ENCODE data around the gene CEP104.

The CEP104 gene

DNA sequence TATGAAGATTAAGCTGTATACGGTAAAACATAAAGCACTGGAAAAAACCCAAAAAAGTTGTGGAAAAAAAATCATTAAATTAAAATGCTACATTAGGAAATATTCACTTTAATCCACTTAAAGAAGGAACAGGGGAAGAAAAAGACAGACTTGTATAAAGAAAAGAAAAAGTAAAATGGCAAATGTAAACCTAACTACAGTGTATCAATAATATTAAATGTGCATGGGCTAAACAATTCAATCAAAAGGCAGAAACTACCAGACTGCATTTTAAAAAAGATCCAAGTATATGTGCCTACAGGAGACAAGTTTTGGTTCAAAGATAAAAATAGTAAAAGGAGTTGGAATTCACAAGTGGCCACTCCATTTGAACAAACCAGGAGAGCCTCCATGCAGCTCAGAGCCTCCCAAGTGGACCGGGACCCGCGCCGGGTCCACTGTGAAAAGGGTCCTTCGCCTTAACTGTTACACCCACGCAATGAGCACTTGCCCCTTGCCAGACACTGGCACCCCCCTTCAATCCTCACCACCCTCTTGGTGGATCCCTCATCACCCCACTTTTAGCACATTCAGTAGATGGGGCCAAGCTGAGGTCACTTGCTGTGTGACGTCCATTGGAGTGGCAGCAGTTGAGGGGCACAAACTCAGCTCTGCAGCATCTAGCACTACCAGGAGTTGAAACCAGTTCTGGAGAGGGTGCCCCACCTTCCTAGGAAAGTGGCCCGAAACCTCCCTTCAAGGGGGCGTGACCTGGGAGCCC, 42.2 kb upstream of the CEP104 start:
- TF ChIP-seq, protein P1, sequence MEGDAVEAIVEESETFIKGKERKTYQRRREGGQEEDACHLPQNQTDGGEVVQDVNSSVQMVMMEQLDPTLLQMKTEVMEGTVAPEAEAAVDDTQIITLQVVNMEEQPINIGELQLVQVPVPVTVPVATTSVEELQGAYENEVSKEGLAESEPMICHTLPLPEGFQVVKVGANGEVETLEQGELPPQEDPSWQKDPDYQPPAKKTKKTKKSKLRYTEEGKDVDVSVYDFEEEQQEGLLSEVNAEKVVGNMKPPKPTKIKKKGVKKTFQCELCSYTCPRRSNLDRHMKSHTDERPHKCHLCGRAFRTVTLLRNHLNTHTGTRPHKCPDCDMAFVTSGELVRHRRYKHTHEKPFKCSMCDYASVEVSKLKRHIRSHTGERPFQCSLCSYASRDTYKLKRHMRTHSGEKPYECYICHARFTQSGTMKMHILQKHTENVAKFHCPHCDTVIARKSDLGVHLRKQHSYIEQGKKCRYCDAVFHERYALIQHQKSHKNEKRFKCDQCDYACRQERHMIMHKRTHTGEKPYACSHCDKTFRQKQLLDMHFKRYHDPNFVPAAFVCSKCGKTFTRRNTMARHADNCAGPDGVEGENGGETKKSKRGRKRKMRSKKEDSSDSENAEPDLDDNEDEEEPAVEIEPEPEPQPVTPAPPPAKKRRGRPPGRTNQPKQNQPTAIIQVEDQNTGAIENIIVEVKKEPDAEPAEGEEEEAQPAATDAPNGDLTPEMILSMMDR (IDR thresholded peaks at IDR 0.05; ENCODE audit: insufficient read depth, missing control alignments): no peak
- DNase-seq (ENCODE audit: insufficient read length, low spot score): no peak
- FAIRE-seq: no peak

- FAIRE-seq: no peak
- DNase-seq (ENCODE audit: insufficient read length, low spot score): no peak
- TF ChIP-seq, protein P1 (IDR thresholded peaks at IDR 0.05; ENCODE audit: insufficient read depth, missing control alignments): no peak
These were observed 41.4 kb upstream of the CEP104 start for GRCh38 chr1:3898475-3898735.

GRCh38 chr1:3896396-3897000, 39.5 kb upstream of the CEP104 start:
- DNase-seq (ENCODE audit: insufficient read length, low spot score): no peak
- no peak for FAIRE-seq
- TF ChIP-seq, protein P1 (IDR thresholded peaks at IDR 0.05; ENCODE audit: insufficient read depth, missing control alignments): no peak

- no peak for DNase-seq (ENCODE audit: insufficient read length, low spot score)
- TF ChIP-seq, protein P1 (IDR thresholded peaks at IDR 0.05; ENCODE audit: insufficient read depth, missing control alignments): no peak
- no peak for FAIRE-seq
These were observed 38.9 kb upstream of the CEP104 start for GRCh38 chr1:3895951-3896325.

DNA sequence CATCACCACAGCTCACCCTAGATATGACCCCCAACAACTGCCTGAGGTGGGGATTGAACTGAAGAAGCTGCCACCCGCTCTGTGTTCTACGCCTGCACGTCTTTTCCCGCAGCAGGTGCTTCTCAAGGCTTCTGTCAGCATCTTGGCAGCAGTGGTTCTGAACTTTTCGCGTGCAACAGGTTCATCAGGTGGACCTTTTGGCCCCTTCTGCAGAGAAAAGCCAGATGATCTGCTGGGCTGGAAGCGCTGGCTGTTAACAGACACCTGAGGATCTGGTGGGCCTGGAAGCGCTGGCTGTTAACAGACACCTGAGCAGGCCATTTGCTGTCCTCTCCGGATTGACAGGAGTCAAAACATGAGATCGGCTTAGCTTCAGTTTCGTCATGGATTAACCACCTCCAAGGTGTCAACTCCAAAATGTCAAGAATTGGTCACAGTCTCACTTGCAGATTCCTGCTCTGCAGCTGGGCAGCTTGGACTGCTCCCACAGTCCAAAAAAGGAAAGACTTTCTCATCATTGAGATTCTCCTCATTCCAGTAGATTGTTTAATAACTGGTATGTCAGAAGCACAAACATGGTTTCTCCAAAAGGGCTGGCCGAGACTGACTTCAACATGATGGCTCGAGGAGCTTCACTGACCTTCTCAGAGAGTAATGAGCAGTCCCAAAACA, 38.4 kb upstream of the CEP104 start:
- DNase-seq (ENCODE audit: insufficient read length, low spot score): no peak
- TF ChIP-seq, protein P1 (IDR thresholded peaks at IDR 0.05; ENCODE audit: insufficient read depth, missing control alignments): no peak
- no peak for FAIRE-seq

GRCh38 chr1:3894626-3895278, 37.7 kb upstream of the CEP104 start:
- DNase-seq (ENCODE audit: insufficient read length, low spot score) (no peak), FAIRE-seq (no peak)
- TF ChIP-seq, protein P1 (IDR thresholded peaks at IDR 0.05; ENCODE audit: insufficient read depth, missing control alignments): no peak

All from D721Med (cell line).